Measurements from ENCODE around the gene RGS14. TPM values are rescaled to one million over a fixed set of nuclear protein-coding genes. Genes with fewer than 3 reads are reported as not detected.
A peak's percentile ranks its signal among the peaks of the same experiment; 100 is the strongest.

The RGS14 gene
- total RNA-seq (100 to 1,000 TPM; 167 to 168 TPM), polyA plus RNA-seq (10 to 100 TPM; 62.3 to 96.7 TPM)

- Mint-ChIP-seq H3K4me1 (peaks cover 53 to 92% (median 73%) of the 10 kb centered on the region in 4 donors), H3K4me3 (peak within 1 kb of the TSS; percentile 84 to 97 (median 90)), H3K9me3 (peaks cover 0 to 3% (median under 1%) of the 10 kb centered on the region in 8 donors), H3K27ac (peak within 1 kb of the TSS; percentile 89 to 97 (median 97)), H3K27me3 (no peaks in the 10 kb centered on the region), H3K36me3 (peaks cover 7 to 29% of the 10 kb centered on the region in 2 donors)
- DNase-seq, result peak; percentile 85 to 91 (median 87)
- intact Hi-C loops (cut with micrococcal nuclease), result loop anchor here (1.0 to 5.0 kb wide), 3 partner anchors 15 to 69 kb away; partner anchors contain the start of gene GRK6
- H3K36me3 ChIP-seq (ENCODE audit: insufficient read depth, low read length), result no peaks in the 10 kb centered on the region
- no peaks in the 10 kb centered on the region for H3K9me3 ChIP-seq (ENCODE audit: control insufficient read depth in 1 of 2, low read length in 2 of 2)
- H3K4me3 ChIP-seq (ENCODE audit: low read length in 2 of 2), result peak within 1 kb of the TSS; percentile 92 to 95
- peaks cover 71% of the 10 kb centered on the region for H3K4me1 ChIP-seq (ENCODE audit: insufficient read depth, low read length)
- H3K27me3 ChIP-seq (ENCODE audit: insufficient read depth, low read length), result no peaks in the 10 kb centered on the region
- POLR2A ChIA-PET (ENCODE audit: partially characterized antibody), result interaction anchor here (0.5 to 4.9 kb wide), 16 partner anchors 9 to 371 kb away, joined by 3 to 43 read pairs (median 6); partner anchors contain the start of genes GRK6, MXD3 and PRR7
- CTCF ChIA-PET (ENCODE audit: partially characterized antibody), result interaction anchor here (1.1 to 8.7 kb wide), 11 partner anchors 12 to 98 kb away, joined by 3 to 90 read pairs (median 7); partner anchors contain the start of gene SLC34A1
- peak within 1 kb of the TSS; percentile 75 for H3K27ac ChIP-seq (ENCODE audit: low read depth, low read length)
These were observed at the start of gene RGS14 for GRCh38 chr5:177357459-177358351. RGS14 (plus strand) TSS chr5:177357924; CDS start chr5:177358025, 101 bp downstream.

- H3K27me3 ChIP-seq (ENCODE audit: insufficient read depth, low read length), result no peaks in the 10 kb centered on the region
- H3K27me3 Mint-ChIP-seq, result no peaks in the 10 kb centered on the region
- peaks cover 18 to 34% of the 10 kb centered on the region in 2 donors for H3K36me3 Mint-ChIP-seq
- H3K4me3 ChIP-seq (ENCODE audit: low read length in 2 of 2), result no peak overlapping the region
- peak overlapping the region in 3 of 7 donors; percentile 53 to 70 (median 68) for H3K27ac Mint-ChIP-seq
- H3K9me3 Mint-ChIP-seq, result peaks cover 0 to 4% (median 0%) of the 10 kb centered on the region in 8 donors
- H3K9me3 ChIP-seq (ENCODE audit: control insufficient read depth in 1 of 2, low read length in 2 of 2), result no peaks in the 10 kb centered on the region
- CTCF ChIA-PET (ENCODE audit: partially characterized antibody), result interaction anchor here (0.5 to 7.4 kb wide), 26 partner anchors 8 to 195 kb away, joined by 3 to 69 read pairs (median 8); partner anchors contain the start of genes LMAN2, PDLIM7 and RGS14
- H3K27ac ChIP-seq (ENCODE audit: low read depth, low read length), result no peak overlapping the region
- peaks cover 32 to 76% (median 56%) of the 10 kb centered on the region in 4 donors for H3K4me1 Mint-ChIP-seq
- intact Hi-C loops (cut with micrococcal nuclease), result loop anchor here (2.0 kb wide), 1 partner anchor 192 kb away; no protein-coding TSS in a partner anchor
- H3K36me3 ChIP-seq (ENCODE audit: insufficient read depth, low read length), result peaks cover 10% of the 10 kb centered on the region
- no peak for DNase-seq
- H3K4me1 ChIP-seq (ENCODE audit: insufficient read depth, low read length), result peaks cover 68% of the 10 kb centered on the region
- POLR2A ChIA-PET (ENCODE audit: partially characterized antibody), result interaction anchor here (0.6 to 5.5 kb wide), 7 partner anchors 9 to 192 kb away, joined by 3 to 31 read pairs (median 4); partner anchors contain the start of gene PRR7
- H3K4me3 Mint-ChIP-seq, result peak overlapping the region in 1 of 8 donors; percentile 61
These were observed 49.0 kb upstream of the RGS14 start for GRCh38 chr5:177308740-177309139.

GRCh38 chr5:177309351-177310191 is 48.2 kb upstream of the RGS14 start:
- POLR2A ChIA-PET (ENCODE audit: partially characterized antibody), result interaction anchor here (0.8 to 5.5 kb wide), 14 partner anchors 8 to 191 kb away, joined by 3 to 31 read pairs (median 4); partner anchors contain the start of genes GRK6, LMAN2, PRR7 and RGS14
- no peak overlapping the region for H3K27ac ChIP-seq (ENCODE audit: low read depth, low read length)
- CTCF ChIA-PET (ENCODE audit: partially characterized antibody), result interaction anchor here (0.6 to 7.4 kb wide), 45 partner anchors 8 to 283 kb away, joined by 3 to 69 read pairs (median 5); partner anchors contain the start of genes LMAN2, PDLIM7, RGS14 and TMED9

GRCh38 chr5:177310332-177310731 is 47.4 kb upstream of the RGS14 start:
- intact Hi-C loops (cut with micrococcal nuclease), result no loop called here
- ChIA-PET CTCF (ENCODE audit: partially characterized antibody) (interaction anchor here (0.6 to 7.4 kb wide), 37 partner anchors 9 to 224 kb away, joined by 3 to 69 read pairs (median 5); partner anchors contain the start of genes LMAN2, PDLIM7 and RGS14), POLR2A (ENCODE audit: partially characterized antibody) (interaction anchor here (1.1 to 5.5 kb wide), 11 partner anchors 11 to 154 kb away, joined by 3 to 31 read pairs (median 5); partner anchors contain the start of genes GRK6, LMAN2, PRR7 and RGS14)
- Mint-ChIP-seq H3K36me3 (peaks cover 15 to 19% of the 10 kb centered on the region in 2 donors), H3K4me1 (peaks cover 26 to 60% (median 43%) of the 10 kb centered on the region in 4 donors), H3K4me3 (peak overlapping the region in 3 of 8 donors; percentile 66 to 75 (median 70)), H3K9me3 (peaks cover 0 to 4% (median 0%) of the 10 kb centered on the region in 8 donors), H3K27ac (peak overlapping the region in 2 of 7 donors; percentile 61 to 85), H3K27me3 (no peaks in the 10 kb centered on the region)
- H3K4me1 ChIP-seq (ENCODE audit: insufficient read depth, low read length), result peaks cover 56% of the 10 kb centered on the region
- no peak overlapping the region for H3K4me3 ChIP-seq (ENCODE audit: low read length in 2 of 2)
- no peak overlapping the region for H3K27ac ChIP-seq (ENCODE audit: low read depth, low read length)
- H3K9me3 ChIP-seq (ENCODE audit: control insufficient read depth in 1 of 2, low read length in 2 of 2), result no peaks in the 10 kb centered on the region
- no peak for DNase-seq
- H3K36me3 ChIP-seq (ENCODE audit: insufficient read depth, low read length), result peaks cover 10% of the 10 kb centered on the region
- H3K27me3 ChIP-seq (ENCODE audit: insufficient read depth, low read length), result no peaks in the 10 kb centered on the region

More at GRCh38 chr5:177309351-177310191, 48.2 kb upstream of the RGS14 start:
- Histone ChIP-seq H3K4me3 (ENCODE audit: low read length in 2 of 2) (no peak overlapping the region), H3K9me3 (ENCODE audit: control insufficient read depth in 1 of 2, low read length in 2 of 2) (no peaks in the 10 kb centered on the region), H3K4me1 (ENCODE audit: insufficient read depth, low read length) (peaks cover 63% of the 10 kb centered on the region), H3K36me3 (ENCODE audit: insufficient read depth, low read length) (peaks cover 10% of the 10 kb centered on the region), H3K27me3 (ENCODE audit: insufficient read depth, low read length) (no peaks in the 10 kb centered on the region)
- peak; percentile 68 to 75 (median 72) for DNase-seq
- H3K4me1 Mint-ChIP-seq, result peaks cover 30 to 68% (median 50%) of the 10 kb centered on the region in 4 donors
- H3K36me3 Mint-ChIP-seq, result peaks cover 18 to 27% of the 10 kb centered on the region in 2 donors
- intact Hi-C loops (cut with micrococcal nuclease), result loop anchor here (2.0 kb wide), 1 partner anchor 191 kb away; no protein-coding TSS in a partner anchor
- H3K4me3 Mint-ChIP-seq, result peak overlapping the region; percentile 26 to 87 (median 51)
- H3K27me3 Mint-ChIP-seq, result no peaks in the 10 kb centered on the region
- H3K9me3 Mint-ChIP-seq, result peaks cover 0 to 4% (median 0%) of the 10 kb centered on the region in 8 donors
- H3K27ac Mint-ChIP-seq, result peak overlapping the region in 6 of 7 donors; percentile 37 to 85 (median 72)

GRCh38 chr5:177310757-177311391 is 46.9 kb upstream of the RGS14 start:
- DNase-seq, result no peak
- H3K9me3 Mint-ChIP-seq, result peaks cover 0 to 4% (median 0%) of the 10 kb centered on the region in 8 donors
- H3K4me1 Mint-ChIP-seq, result peaks cover 23 to 55% (median 38%) of the 10 kb centered on the region in 4 donors
- H3K27ac Mint-ChIP-seq, result peak overlapping the region; percentile 11 to 83 (median 61)
- ChIA-PET CTCF (ENCODE audit: partially characterized antibody) (interaction anchor here (0.5 to 7.4 kb wide), 26 partner anchors 8 to 198 kb away, joined by 3 to 69 read pairs (median 8); partner anchors contain the start of genes LMAN2, PDLIM7 and RGS14), POLR2A (ENCODE audit: partially characterized antibody) (interaction anchor here (1.0 to 5.5 kb wide), 9 partner anchors 11 to 154 kb away, joined by 3 to 31 read pairs (median 4); partner anchors contain the start of genes GRK6 and LMAN2)
- intact Hi-C loops (cut with micrococcal nuclease), result no loop called here
- H3K36me3 Mint-ChIP-seq, result peaks cover 11 to 14% of the 10 kb centered on the region in 2 donors
- Histone ChIP-seq H3K27ac (ENCODE audit: low read depth, low read length) (no peak overlapping the region), H3K9me3 (ENCODE audit: control insufficient read depth in 1 of 2, low read length in 2 of 2) (no peaks in the 10 kb centered on the region), H3K27me3 (ENCODE audit: insufficient read depth, low read length) (no peaks in the 10 kb centered on the region), H3K4me1 (ENCODE audit: insufficient read depth, low read length) (peaks cover 50% of the 10 kb centered on the region), H3K4me3 (ENCODE audit: low read length in 2 of 2) (no peak overlapping the region), H3K36me3 (ENCODE audit: insufficient read depth, low read length) (peaks cover 10% of the 10 kb centered on the region)
- H3K4me3 Mint-ChIP-seq, result peak overlapping the region; percentile 70 to 86 (median 74)
- H3K27me3 Mint-ChIP-seq, result no peaks in the 10 kb centered on the region
